HFF-Myc (cell line): Measurements from ENCODE around the gene ADAM33.

Experiments used
- DNase-seq: peaks from one replicate; pipeline ENCODE4 v3.0.0-alpha.2; 2011; ENCODE audit warnings: low read depth; ENCODE audit errors: extremely low read depth
- H3K4me3 ChIP-seq: replicated peaks from 2 replicates; pipeline ENCODE4 v1.5.1; 2011; ENCODE audit warnings: low read depth, mild to moderate bottlenecking, control low read depth, low read length
- CTCF ChIP-seq: IDR thresholded peaks from 2 replicates; pipeline ENCODE4 v1.5.1; 2012; ENCODE audit warnings: mild to moderate bottlenecking, low read depth, low read length, control low read depth; ENCODE audit errors: missing control alignments

ADAM33 gene

GRCh38 chr20:3667434-3668037 is 14.3 kb downstream of the ADAM33 start:
- no peak for DNase-seq
- no peak overlapping the region for H3K4me3 ChIP-seq
- TF ChIP-seq CTCF: no peak

- H3K4me3 ChIP-seq: no peak overlapping the region
- TF ChIP-seq CTCF: no peak
- no peak for DNase-seq
Observed at GRCh38 chr20:3663858-3664257, 18.0 kb downstream of the ADAM33 start.

- no peak for DNase-seq
Observed at GRCh38 chr20:3663031-3663701, 18.6 kb downstream of the ADAM33 start, which contains the start of gene GFRA4. TSS of gene GFRA4 (minus strand) at chr20:3663399. CDS start at chr20:3663399, 0 bp downstream.

GRCh38 chr20:3661814-3662665 is 19.8 kb downstream of the ADAM33 start:
- no peak for TF ChIP-seq CTCF
- no peak for DNase-seq
- H3K4me3 ChIP-seq: no peak overlapping the region

More at GRCh38 chr20:3663031-3663701, 18.6 kb downstream of the ADAM33 start, which contains the start of gene GFRA4:
- no peak for TF ChIP-seq CTCF
- H3K4me3 ChIP-seq: no peak within 1 kb of the TSS

- no peak for TF ChIP-seq CTCF
- H3K4me3 ChIP-seq: no peak overlapping the region
- DNase-seq: no peak
Observed at GRCh38 chr20:3661060-3661813, 20.6 kb downstream of the ADAM33 start.
